ENCODE data around the gene HTR7. TPM values are rescaled to one million over a fixed set of nuclear protein-coding genes. Genes with fewer than 3 reads are reported as not detected.
"Not testable (repeated sequence)": the region's sequence is repeated elsewhere in the genome, so short reads cannot be mapped to it uniquely, and the experiment has no call there.

The HTR7 gene
- total RNA-seq, 1 donor = 4.6 TPM

- no peak for TF ChIP-seq CTCF (IDR thresholded peaks at IDR 0.05; ENCODE audit: insufficient read depth, low read length)
- no peak for DNase-seq (ENCODE audit: low read depth)
- no peak overlapping the region for H3K4me3 ChIP-seq (ENCODE audit: low read depth, low read length)
Measured at GRCh38 chr10:90822508-90822907, 35.3 kb downstream of the HTR7 start.

DNA sequence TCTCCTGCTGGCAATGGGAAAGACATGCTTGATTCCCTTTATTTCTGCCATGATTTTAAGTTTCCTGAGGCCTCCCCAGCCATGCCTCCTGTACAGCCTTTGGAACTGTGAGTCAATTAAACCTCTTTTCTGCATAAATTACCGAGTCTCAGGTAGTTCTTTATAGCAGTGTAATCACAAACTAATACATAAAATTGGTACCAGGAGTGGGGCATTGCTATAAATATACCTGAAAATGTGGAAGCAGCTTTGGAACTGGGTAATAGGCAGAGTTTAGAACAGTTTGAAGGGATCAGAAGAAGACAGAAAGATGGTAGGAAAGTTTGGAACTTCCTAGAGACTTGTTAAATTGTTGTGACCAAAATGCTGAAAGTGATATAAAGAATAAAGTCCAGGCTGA lies 36.0 kb downstream of the HTR7 start:
- DNase-seq (ENCODE audit: low read depth); H3K4me3 ChIP-seq (ENCODE audit: low read depth, low read length): not testable (repeated sequence)

- TF ChIP-seq CTCF (IDR thresholded peaks at IDR 0.05; ENCODE audit: insufficient read depth, low read length) = no peak
- H3K4me3 ChIP-seq (ENCODE audit: low read depth, low read length) = no peak overlapping the region
- DNase-seq (ENCODE audit: low read depth) = peak; percentile 26
Measured at GRCh38 chr10:90819911-90820310, 37.9 kb downstream of the HTR7 start.

DNA sequence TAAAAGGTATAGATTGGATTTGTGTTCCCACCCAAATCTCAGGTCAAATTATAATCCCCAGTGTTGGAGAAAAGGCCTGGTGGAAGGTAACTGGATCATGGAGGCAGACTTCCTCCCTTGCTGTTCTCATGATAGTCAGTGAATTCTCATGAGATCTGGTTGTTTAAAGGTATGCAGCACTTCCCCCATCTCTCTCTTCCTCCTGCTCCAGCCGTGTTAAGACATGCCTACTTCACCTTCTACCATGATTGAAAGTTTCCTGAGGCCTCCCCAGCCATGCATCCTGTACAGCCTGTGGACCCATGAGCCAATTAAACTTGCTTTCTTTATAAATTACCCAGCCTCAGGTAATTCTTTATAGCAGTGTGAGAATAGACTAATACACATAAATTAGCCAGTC lies 39.1 kb downstream of the HTR7 start:
- no peak for TF ChIP-seq CTCF (IDR thresholded peaks at IDR 0.05; ENCODE audit: insufficient read depth, low read length)
- no peak overlapping the region for H3K4me3 ChIP-seq (ENCODE audit: low read depth, low read length)
- no peak for DNase-seq (ENCODE audit: low read depth)

GRCh38 chr10:90817128-90817889 lies 40.5 kb downstream of the HTR7 start:
- TF ChIP-seq CTCF (IDR thresholded peaks at IDR 0.05; ENCODE audit: insufficient read depth, low read length) = no peak
- H3K4me3 ChIP-seq (ENCODE audit: low read depth, low read length) = no peak overlapping the region

GRCh38 chr10:90816466-90816865 lies 41.4 kb downstream of the HTR7 start:
- H3K4me3 ChIP-seq (ENCODE audit: low read depth, low read length) = no peak overlapping the region
- no peak for TF ChIP-seq CTCF (IDR thresholded peaks at IDR 0.05; ENCODE audit: insufficient read depth, low read length)
- no peak for DNase-seq (ENCODE audit: low read depth)

More at GRCh38 chr10:90817128-90817889, 40.5 kb downstream of the HTR7 start:
- no peak for DNase-seq (ENCODE audit: low read depth)

DNA sequence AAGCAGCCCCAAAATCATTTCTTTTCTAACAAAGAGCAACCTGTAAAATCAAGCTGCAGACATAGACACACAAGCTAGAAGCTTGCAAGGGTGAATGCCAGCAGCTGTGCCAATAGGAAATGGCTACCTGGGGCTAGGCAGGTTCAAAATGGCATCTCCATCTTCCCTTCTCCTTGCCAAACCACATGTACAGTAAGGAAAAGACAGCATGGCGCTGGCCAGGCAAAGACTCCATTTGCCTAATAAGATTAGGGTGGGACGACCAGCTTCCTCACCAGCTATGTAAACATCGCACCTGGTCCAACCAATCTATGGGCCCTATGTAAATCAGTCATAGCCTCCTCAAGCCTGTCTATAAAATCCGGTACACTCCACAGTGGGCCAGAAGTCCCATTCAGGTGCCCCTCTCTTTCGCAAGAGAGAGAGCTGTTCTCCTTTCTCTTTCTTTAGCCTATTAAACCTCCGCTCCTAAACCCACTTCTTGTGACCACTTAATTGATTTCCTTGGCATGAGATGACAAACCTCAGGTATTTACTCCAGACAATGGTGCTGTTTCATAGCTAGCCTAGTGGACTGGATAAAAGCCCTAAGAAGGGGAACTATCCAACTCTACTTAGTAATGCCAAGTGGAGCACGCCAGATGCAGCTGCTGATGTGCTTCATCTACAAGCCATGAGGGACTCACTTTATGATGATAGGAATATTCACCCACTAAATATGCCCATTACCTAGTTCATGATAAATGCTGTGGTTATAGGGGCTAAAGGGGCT lies 44.1 kb downstream of the HTR7 start:
- no peak overlapping the region for H3K4me3 ChIP-seq (ENCODE audit: low read depth, low read length)
- TF ChIP-seq CTCF (IDR thresholded peaks at IDR 0.05; ENCODE audit: insufficient read depth, low read length) = no peak
- peak; percentile 12 for DNase-seq (ENCODE audit: low read depth)

- H3K4me3 ChIP-seq (ENCODE audit: low read depth, low read length); DNase-seq (ENCODE audit: low read depth): not testable (repeated sequence)
Measured at GRCh38 chr10:90807106-90807505, 50.7 kb downstream of the HTR7 start.
